GM12878 (cell line): ENCODE measurements around the gene SYTL4. TPM values are rescaled to one million over a fixed set of nuclear protein-coding genes. Genes with fewer than 3 reads are reported as not detected.

ENCODE experiments used
- ATAC-seq: fragments of 200-7000 bp; cut with Tn5 transposase; 3 replicates; pipeline ENCODE4 v1.9.1; 2020; ENCODE audit warnings: mild to moderate bottlenecking, moderate library complexity
- BruUV-seq: library from RNA; stranded (reverse); fragments of 400-500 nt; replicated peaks from 2 replicates; lab custom pipeline; 2021; lab: Mats Ljungman, UMichigan
- CTCF ChIA-PET: fragments of 300-600 bp; sonication (Branson Sonifier 250); formaldehyde crosslinking; extraction: SDS; loops from one replicate; lab custom pipeline; 2021; ENCODE audit warnings: inconsistent platforms; lab: Yijun Ruan, JAX
- POLR2A ChIA-PET: fragments of 350-600 bp; formaldehyde crosslinking; extraction: SDS; loops from one replicate; lab custom pipeline; 2021; ENCODE audit warnings: inconsistent platforms; lab: Charles Lee
- RAD21 ChIA-PET: fragments of 300-600 bp; sonication (Branson Sonifier 250); formaldehyde crosslinking; loops from one replicate; lab custom pipeline; 2023; ENCODE audit warnings: antibody characterized with exemption; ENCODE audit not compliant: unreplicated experiment; lab: Charles Lee
- SMC1A ChIA-PET: fragments of 300-600 bp; sonication (Branson Sonifier 250); formaldehyde crosslinking; loops from one replicate; lab custom pipeline; 2023; ENCODE audit not compliant: unreplicated experiment, uncharacterized antibody; lab: Charles Lee
- DNase-seq: peaks from one replicate; pipeline ENCODE4 v3.0.0-alpha.2; 2011; ENCODE audit warnings: low read depth, low spot score
- FAIRE-seq: peaks from 3 replicates; lab custom pipeline; 2011; peaks lifted over from hg19 to GRCh38; lab: Jason Lieb, UNC
- H2AFZ ChIP-seq: 2 replicates; pipeline ENCODE4 v1.6.0; 2011; ENCODE audit warnings: low read depth, low read length, control low read depth; ENCODE audit not compliant: control insufficient read depth
- H3K27ac ChIP-seq: 2 replicates; pipeline ENCODE4 v1.5.1; 2011; ENCODE audit warnings: control low read depth; ENCODE audit not compliant: control insufficient read depth, insufficient read depth
- H3K27me3 ChIP-seq, 2 experiments: replicated peaks in 1 of 2; 2 replicates each; pipeline versions ENCODE4 v1.6.0 to v1.6.1; 2011; ENCODE audit warnings: low read length in 1 of 2; ENCODE audit not compliant: control insufficient read depth in 2 of 2, insufficient read depth in 2 of 2
- H3K36me3 ChIP-seq, 2 experiments: 2 replicates each; pipeline ENCODE4 v1.5.1; 2011; ENCODE audit warnings: low read length in 1 of 2; ENCODE audit not compliant: control insufficient read depth in 2 of 2, insufficient read depth in 2 of 2
- H3K4me1 ChIP-seq: 2 replicates; pipeline ENCODE4 v1.6.1; 2011; ENCODE audit warnings: mild to moderate bottlenecking, low read length, moderate library complexity, mixed read lengths; ENCODE audit not compliant: control insufficient read depth, insufficient read depth
- H3K4me2 ChIP-seq: 2 replicates; pipeline ENCODE4 v1.6.0; 2011; ENCODE audit warnings: control low read depth; ENCODE audit not compliant: control insufficient read depth, insufficient read depth
- H3K4me3 ChIP-seq: fragments of 200-600 bp; sonication (generic); 2 replicates; pipeline ENCODE4 v1.5.1; 2016
- H3K79me2 ChIP-seq: 2 replicates; pipeline ENCODE4 v1.6.0; 2011; ENCODE audit warnings: low read length; ENCODE audit not compliant: control insufficient read depth, insufficient read depth
- H3K9ac ChIP-seq: 2 replicates; pipeline ENCODE4 v1.8.0; 2011; ENCODE audit warnings: low read length, control low read depth, mixed read lengths; ENCODE audit not compliant: control insufficient read depth, insufficient read depth
- H3K9me3 ChIP-seq: replicated peaks from 3 replicates; pipeline ENCODE4 v1.5.1; 2011; ENCODE audit warnings: mild to moderate bottlenecking, low read length; ENCODE audit not compliant: control insufficient read depth, insufficient read depth
- H4K20me1 ChIP-seq: 2 replicates; pipeline ENCODE4 v1.6.0; 2011; ENCODE audit not compliant: control insufficient read depth, insufficient read depth
- BRCA1 ChIP-seq: IDR thresholded peaks from 2 replicates; pipeline ENCODE4 v1.6.1; 2011; ENCODE audit warnings: low read depth, low read length, improper control_type of control experiment
- FOXM1 ChIP-seq: IDR thresholded peaks from 2 replicates; pipeline ENCODE4 v1.6.1; 2012; ENCODE audit warnings: low read depth, mild to moderate bottlenecking, inconsistent platforms, low read length, moderate library complexity
- GABPA ChIP-seq: IDR thresholded peaks from 2 replicates; pipeline ENCODE4 v1.6.1; 2014; ENCODE audit warnings: antibody characterized with exemption, low read depth, mild to moderate bottlenecking, inconsistent platforms
- MXI1 ChIP-seq: fragments of 150-350 bp; IDR thresholded peaks from 2 replicates; pipeline ENCODE4 v1.6.1; 2011; ENCODE audit warnings: low read depth, mild to moderate bottlenecking, inconsistent platforms, low read length, improper control_type of control experiment
- NBN ChIP-seq: fragments of 450-650 bp; IDR thresholded peaks from 2 replicates; pipeline ENCODE4 v1.6.1; 2016
- POU2F2 ChIP-seq: IDR thresholded peaks from 3 replicates; pipeline ENCODE4 v1.6.1; 2011; ENCODE audit warnings: low read depth, mild to moderate bottlenecking, low read length, borderline replicate concordance
- TAF1 ChIP-seq: IDR thresholded peaks from 2 replicates; pipeline ENCODE4 v1.6.1; 2011; ENCODE audit warnings: mild to moderate bottlenecking, low read depth, low read length, borderline replicate concordance
- TARDBP ChIP-seq: IDR thresholded peaks from 2 replicates; pipeline ENCODE4 v1.6.1; 2016; ENCODE audit warnings: borderline replicate concordance
- ZBTB4 ChIP-seq: fragments of 450-650 bp; formaldehyde crosslinking; IDR thresholded peaks from 2 replicates; pipeline ENCODE4 v1.4.0; 2022; ENCODE audit warnings: mild to moderate bottlenecking, moderate library complexity
- WGBS: methylation state at CpG from one replicate; pipeline ENCODE4 v1.1.6; 2016; ENCODE audit warnings: low lambda C conversion rate; ENCODE audit not compliant: insufficient replicate concordance, insufficient coverage; ENCODE audit errors: missing lambda C conversion rate; 5-methylcytosine and 5-hydroxymethylcytosine counted together
- in situ Hi-C: fragments of 300-500 bp; cut with MboI; formaldehyde crosslinking; loops from 9 replicates; pipeline ENCODE4 v1.14.3; 2018; ENCODE audit warnings: mixed read lengths
- intact Hi-C: fragments of 100-400 bp; cut with micrococcal nuclease; formaldehyde crosslinking; loops from one replicate; pipeline ENCODE4 v1.14.2; 2022; ENCODE audit not compliant: unreplicated experiment
- polyA plus RNA-seq, 11 experiments: library from polyadenylated mRNA; depleted of rRNA in 4 of 11; unstranded in 6 of 11; stranded (reverse) in 5 of 11; fragments of >200 nt; fragmentation: Nextera tagmentation in 4 of 11; fragmentation: Illumina TruSeq in 1 of 11; extraction: Ambion mirVana in 4 of 11; extraction: Trizol in 1 of 11; gene quantifications; 1 replicate in 1 of 11; 2 replicates in 10 of 11; pipeline versions ENCODE4 v1.2.1 to v1.2.3, GENCODE V29; 2011 to 2016; ENCODE audit warnings: inconsistent platforms in 2 of 11, missing spikeins in 2 of 11, low read depth in 1 of 11
- total RNA-seq, 4 experiments: library from RNA; depleted of rRNA in 3 of 4; stranded (reverse); fragments of >200 nt in 3 of 4; fragmentation: Illumina TruSeq in 1 of 4; extraction: Trizol in 1 of 4; gene quantifications; 2 replicates each; pipeline versions ENCODE4 v1.2.1 to v1.2.3, GENCODE V29; 2013 to 2021

SYTL4 gene
- total and polyA plus RNA-seq, 10 of the 15 experiments (the other 5 are each of a cell fraction or from before 2014, with no cell fraction given) = 0.07 to 0.74 (median 0.19) TPM; not detected in 2

GRCh38 chrX:100662170-100662569, 69.8 kb downstream of the SYTL4 start:
- Histone ChIP-seq H3K36me3 (no peaks in the 10 kb centered on the region), H3K27me3 (no peaks in the 10 kb centered on the region), H3K4me3 (no peak overlapping the region), H4K20me1 (no peaks in the 10 kb centered on the region), H3K9ac (no peak overlapping the region), H3K9me3 (no peaks in the 10 kb centered on the region), H3K27ac (no peak overlapping the region), H3K4me1 (no peaks in the 10 kb centered on the region), H3K79me2 (no peaks in the 10 kb centered on the region), H2AFZ (no peak overlapping the region), H3K4me2 (no peak overlapping the region)
- ATAC-seq (no peak), DNase-seq (no peak), FAIRE-seq (no peak)
- in situ Hi-C loops (no loop called here), intact Hi-C loops (no loop called here)
- no peak for TF ChIP-seq POU2F2
- RAD21 ChIA-PET = no interaction called here
- no TSS peak for BruUV-seq
- SMC1A ChIA-PET = interaction anchor here (1.0 kb wide), 1 partner anchor 13 kb away, joined by 3 read pairs; no protein-coding TSS in a partner anchor
- POLR2A ChIA-PET = no interaction called here
- CTCF ChIA-PET = interaction anchor here (1.5 kb wide), 1 partner anchor 9 kb away, joined by 4 read pairs; no protein-coding TSS in a partner anchor
- WGBS = 59% methylated on average over 13 of the region's 13 CpGs

GRCh38 chrX:100659431-100660137, 72.3 kb downstream of the SYTL4 start:
- Histone ChIP-seq H4K20me1 (no peaks in the 10 kb centered on the region), H3K4me2 (no peak overlapping the region), H3K27me3 (no peaks in the 10 kb centered on the region), H3K9ac (no peak overlapping the region), H3K79me2 (no peaks in the 10 kb centered on the region), H3K4me1 (no peaks in the 10 kb centered on the region), H3K27ac (no peak overlapping the region), H3K36me3 (no peaks in the 10 kb centered on the region), H3K4me3 (no peak overlapping the region), H3K9me3 (no peaks in the 10 kb centered on the region), H2AFZ (no peak overlapping the region)
- DNase-seq = no peak
- ChIA-PET CTCF (no interaction called here), SMC1A (no interaction called here), RAD21 (no interaction called here), POLR2A (no interaction called here)
- 39% methylated on average over 4 of the region's 4 CpGs for WGBS
- ATAC-seq = no peak
- no peak for TF ChIP-seq ZBTB4 (CRISPR knock-in tag)
- TF ChIP-seq BRCA1 = no peak
- no peak for TF ChIP-seq FOXM1
- no peak for TF ChIP-seq TARDBP
- TF ChIP-seq TAF1 = no peak
- no peak for TF ChIP-seq NBN
- no peak for TF ChIP-seq GABPA
- no peak for TF ChIP-seq MXI1
- intact Hi-C loops = no loop called here
- FAIRE-seq = no peak
- in situ Hi-C loops = no loop called here
- BruUV-seq = no TSS peak
